ENCODE measurements around the gene GAB4. TPM values are rescaled to one million over a fixed set of nuclear protein-coding genes. Genes with fewer than 3 reads are reported as not detected.

The GAB4 gene
- total RNA-seq, 1 experiment from 2014 or later = not detected

- no peak for DNase-seq
- no peaks in the 10 kb centered on the region for H3K36me3 ChIP-seq (ENCODE audit: control insufficient read depth, insufficient read depth, low read length)
- H3K4me1 ChIP-seq = no peaks in the 10 kb centered on the region
- no peaks in the 10 kb centered on the region for H3K4me1 Mint-ChIP-seq (ENCODE audit: low read depth, unreplicated experiment)
- ChIA-PET CTCF (no interaction called here), POLR2A (no interaction called here)
- H3K9me3 ChIP-seq = no peaks in the 10 kb centered on the region
- intact Hi-C loops (cut with micrococcal nuclease; ENCODE audit: unreplicated experiment) = no loop called here
- H3K27me3 ChIP-seq (replicated peaks; ENCODE audit: control insufficient read depth, insufficient read depth, low read length) = no peaks in the 10 kb centered on the region; the same call in 1 of the 2 replicates
- no peak overlapping the region for H3K4me3 Mint-ChIP-seq (ENCODE audit: unreplicated experiment)
- no peaks in the 10 kb centered on the region for H3K36me3 Mint-ChIP-seq (ENCODE audit: insufficient read depth, unreplicated experiment)
- no TSS peak for BruUV-seq (replicated peaks)
- no peak overlapping the region for H3K27ac Mint-ChIP-seq (ENCODE audit: unreplicated experiment)
- H3K4me3 ChIP-seq (ENCODE audit: low read depth, low read length) = no peak overlapping the region
- H3K9me3 Mint-ChIP-seq (ENCODE audit: unreplicated experiment) = no peaks in the 10 kb centered on the region
- TF ChIP-seq CTCF (IDR thresholded peaks at IDR 0.05; ENCODE audit: insufficient read depth in 1 of 2, low read depth in 1 of 2, low read length in 1 of 2, severe bottlenecking in 1 of 2, unreplicated experiment in 1 of 2) = no peak
- H3K27me3 Mint-ChIP-seq (ENCODE audit: insufficient read depth, unreplicated experiment) = peaks cover 35% of the 10 kb centered on the region
Observed at GRCh38 chr22:16974298-16975084, 33.5 kb downstream of the GAB4 start.

- no peak for TF ChIP-seq CTCF (IDR thresholded peaks at IDR 0.05; ENCODE audit: insufficient read depth in 1 of 2, low read depth in 1 of 2, low read length in 1 of 2, severe bottlenecking in 1 of 2, unreplicated experiment in 1 of 2)
- no peaks in the 10 kb centered on the region for H3K9me3 Mint-ChIP-seq (ENCODE audit: unreplicated experiment)
Observed at GRCh38 chr22:16973591-16974297, 34.3 kb downstream of the GAB4 start.

GRCh38 chr22:16972311-16972710, 35.7 kb downstream of the GAB4 start:
- Histone ChIP-seq H3K4me3 (ENCODE audit: low read depth, low read length) (no peak overlapping the region), H3K9me3 (no peaks in the 10 kb centered on the region), H3K27me3 (replicated peaks; ENCODE audit: control insufficient read depth, insufficient read depth, low read length) (no peaks in the 10 kb centered on the region; the same call in none of the 2 replicates), H3K4me1 (no peaks in the 10 kb centered on the region), H3K36me3 (ENCODE audit: control insufficient read depth, insufficient read depth, low read length) (no peaks in the 10 kb centered on the region)
- intact Hi-C loops (cut with micrococcal nuclease; ENCODE audit: unreplicated experiment) = no loop called here
- ChIA-PET POLR2A (no interaction called here), CTCF (no interaction called here)
- no peak for TF ChIP-seq CTCF (IDR thresholded peaks at IDR 0.05; ENCODE audit: insufficient read depth in 1 of 2, low read depth in 1 of 2, low read length in 1 of 2, severe bottlenecking in 1 of 2, unreplicated experiment in 1 of 2)
- no TSS peak for BruUV-seq (replicated peaks)
- H3K36me3 Mint-ChIP-seq (ENCODE audit: insufficient read depth, unreplicated experiment) = no peaks in the 10 kb centered on the region
- H3K27me3 Mint-ChIP-seq (ENCODE audit: insufficient read depth, unreplicated experiment) = peaks cover 30% of the 10 kb centered on the region
- H3K27ac Mint-ChIP-seq (ENCODE audit: unreplicated experiment) = no peak overlapping the region
- no peak for DNase-seq
- no peaks in the 10 kb centered on the region for H3K4me1 Mint-ChIP-seq (ENCODE audit: low read depth, unreplicated experiment)
- H3K4me3 Mint-ChIP-seq (ENCODE audit: unreplicated experiment) = no peak overlapping the region
- no peaks in the 10 kb centered on the region for H3K9me3 Mint-ChIP-seq (ENCODE audit: unreplicated experiment)

More at GRCh38 chr22:16973591-16974297, 34.3 kb downstream of the GAB4 start:
- Mint-ChIP-seq H3K36me3 (ENCODE audit: insufficient read depth, unreplicated experiment) (no peaks in the 10 kb centered on the region), H3K4me3 (ENCODE audit: unreplicated experiment) (no peak overlapping the region), H3K27me3 (ENCODE audit: insufficient read depth, unreplicated experiment) (peaks cover 35% of the 10 kb centered on the region), H3K27ac (ENCODE audit: unreplicated experiment) (no peak overlapping the region), H3K4me1 (ENCODE audit: low read depth, unreplicated experiment) (no peaks in the 10 kb centered on the region)
- Histone ChIP-seq H3K36me3 (ENCODE audit: control insufficient read depth, insufficient read depth, low read length) (no peaks in the 10 kb centered on the region), H3K4me1 (no peaks in the 10 kb centered on the region), H3K9me3 (no peaks in the 10 kb centered on the region), H3K27me3 (replicated peaks; ENCODE audit: control insufficient read depth, insufficient read depth, low read length) (no peaks in the 10 kb centered on the region; the same call in 1 of the 2 replicates), H3K4me3 (ENCODE audit: low read depth, low read length) (no peak overlapping the region)
- no peak for DNase-seq
- intact Hi-C loops (cut with micrococcal nuclease; ENCODE audit: unreplicated experiment) = no loop called here
- ChIA-PET CTCF (no interaction called here), POLR2A (no interaction called here)
- BruUV-seq (replicated peaks) = no TSS peak

Data from Caco-2 (cell line).